CD14-positive monocyte (primary cell): Measurements from ENCODE around the gene SLC37A1. TPM values are rescaled to one million over a fixed set of nuclear protein-coding genes. Genes with fewer than 3 reads are reported as not detected.

Source experiments
- DNase-seq, 3 donors: peaks; one replicate each; pipeline ENCODE4 v3.0.0-alpha.2; 2011 to 2022
- H2AFZ ChIP-seq: 2 replicates; pipeline ENCODE4 v1.6.0; 2012; ENCODE audit warnings: mild to moderate bottlenecking, low read depth, low read length, inconsistent platforms; ENCODE audit not compliant: insufficient read depth, poor library complexity, severe bottlenecking
- H3K27ac ChIP-seq, 2 donors: 1 replicate in 1 of 2; 2 replicates in 1 of 2; pipeline ENCODE4 v1.5.1; 2012 to 2013; ENCODE audit warnings: low read length in 2 of 2, control low read depth in 1 of 2, inconsistent platforms in 1 of 2, low read depth in 1 of 2, mild to moderate bottlenecking in 1 of 2
- H3K27me3 ChIP-seq, 2 donors: one replicate each; pipeline versions ENCODE4 v1.6.0 to v1.6.1; 2011 to 2013; ENCODE audit warnings: low read length in 2 of 2; ENCODE audit not compliant: control insufficient read depth in 2 of 2, insufficient read depth in 2 of 2
- H3K36me3 ChIP-seq, 2 donors: replicated peaks in 1 of 2; 1 replicate in 1 of 2; 2 replicates in 1 of 2; pipeline versions ENCODE4 v1.5.1 to v1.6.1; 2012 to 2013; ENCODE audit warnings: low read length in 2 of 2, control low read depth in 1 of 2, inconsistent platforms in 1 of 2, mild to moderate bottlenecking in 1 of 2; ENCODE audit not compliant: insufficient read depth in 2 of 2, control insufficient read depth in 1 of 2
- H3K4me1 ChIP-seq, 2 donors: 1 replicate in 1 of 2; 2 replicates in 1 of 2; pipeline versions ENCODE4 v1.5.1 to v1.6.1; 2012 to 2013; ENCODE audit warnings: low read length in 2 of 2, control low read depth in 1 of 2, inconsistent platforms in 1 of 2, mild to moderate bottlenecking in 1 of 2, moderate library complexity in 1 of 2; ENCODE audit not compliant: insufficient read depth in 2 of 2, control insufficient read depth in 1 of 2
- H3K4me2 ChIP-seq: replicated peaks from 2 replicates; pipeline ENCODE3; 2012; ENCODE audit warnings: low read length, moderate library complexity, mild to moderate bottlenecking; ENCODE audit not compliant: poor library complexity, severe bottlenecking; ENCODE audit errors: extremely low read depth
- H3K4me3 ChIP-seq, 3 experiments: fragments of 200-600 bp in 1 of 3; sonication (generic) in 1 of 3; replicated peaks in 1 of 3; 1 replicate in 2 of 3; 2 replicates in 1 of 3; pipeline ENCODE4 v1.5.1; 2011 to 2013; ENCODE audit warnings: low read length in 3 of 3, mild to moderate bottlenecking in 3 of 3, control low read depth in 2 of 3, low read depth in 2 of 3, inconsistent platforms in 1 of 3, moderate library complexity in 1 of 3
- H3K79me2 ChIP-seq: 2 replicates; pipeline ENCODE4 v1.6.0; 2012; ENCODE audit warnings: mild to moderate bottlenecking, control low read depth, inconsistent platforms, low read length, moderate library complexity; ENCODE audit not compliant: insufficient read depth
- H3K9ac ChIP-seq: 2 replicates; pipeline ENCODE4 v1.6.0; 2017; ENCODE audit warnings: low read length, mild to moderate bottlenecking; ENCODE audit not compliant: insufficient read depth, poor library complexity, severe bottlenecking
- H3K9me3 ChIP-seq, 2 donors: replicated peaks in 1 of 2; 1 replicate in 1 of 2; 2 replicates in 1 of 2; pipeline versions ENCODE4 v1.5.1 to v1.6.1; 2012 to 2013; ENCODE audit warnings: low read length in 2 of 2, control low read depth in 1 of 2; ENCODE audit not compliant: control insufficient read depth in 1 of 2, insufficient read depth in 1 of 2
- H4K20me1 ChIP-seq: 2 replicates; pipeline ENCODE4 v1.6.0; 2012; ENCODE audit warnings: mild to moderate bottlenecking, low read length, control low read depth, moderate library complexity; ENCODE audit not compliant: insufficient read depth
- H3K27ac Mint-ChIP-seq, 7 donors: one replicate each; pipeline ENCODE4 v1.8.0; 2020; ENCODE audit warnings: mild to moderate bottlenecking in 7 of 7, mixed read lengths in 7 of 7, moderate library complexity in 6 of 7, inconsistent platforms in 2 of 7
- H3K27me3 Mint-ChIP-seq, 3 donors: one replicate each; pipeline ENCODE4 v1.8.0; 2021 to 2022; ENCODE audit warnings: low read depth in 3 of 3, mild to moderate bottlenecking in 3 of 3, mixed read lengths in 3 of 3, moderate library complexity in 3 of 3, inconsistent platforms in 1 of 3
- H3K36me3 Mint-ChIP-seq, 2 donors: one replicate each; pipeline ENCODE4 v1.8.0; 2020; ENCODE audit warnings: mixed read lengths in 2 of 2, inconsistent platforms in 1 of 2, mild to moderate bottlenecking in 1 of 2
- H3K4me1 Mint-ChIP-seq: one replicate; pipeline ENCODE4 v1.8.0; 2020; ENCODE audit warnings: mild to moderate bottlenecking, mixed read lengths
- H3K4me3 Mint-ChIP-seq, 2 donors: one replicate each; pipeline ENCODE4 v1.8.0; 2020; ENCODE audit warnings: mild to moderate bottlenecking in 2 of 2, mixed read lengths in 2 of 2, moderate library complexity in 1 of 2
- H3K9me3 Mint-ChIP-seq, 7 donors: one replicate each; pipeline ENCODE4 v1.8.0; 2020 to 2022; ENCODE audit warnings: mixed read lengths in 7 of 7, mild to moderate bottlenecking in 6 of 7, moderate library complexity in 6 of 7, inconsistent platforms in 2 of 7
- CTCF ChIP-seq: fragments of 200-600 bp; IDR thresholded peaks from one replicate; pipeline ENCODE4 v1.8.0; 2022; ENCODE audit warnings: antibody characterized with exemption, mild to moderate bottlenecking
- WGBS: methylation state at CpG from one replicate; pipeline ENCODE4 v1.1.5; 2013; ENCODE audit warnings: missing lambda C conversion rate; ENCODE audit not compliant: insufficient coverage; 5-methylcytosine and 5-hydroxymethylcytosine counted together
- intact Hi-C, 2 donors: fragments of 100-400 bp; cut with micrococcal nuclease; formaldehyde crosslinking; loops; one replicate each; pipeline versions ENCODE4 v1.15.0 to v1.15.1; 2023
- polyA plus RNA-seq, 3 donors: library from polyadenylated mRNA; depleted of rRNA in 1 of 3; unstranded in 2 of 3; stranded (reverse) in 1 of 3; fragments of 300-500 nt in 2 of 3; fragments of >200 nt in 1 of 3; fragmentation: Illumina TruSeq in 2 of 3; gene quantifications; 1 replicate in 2 of 3; 2 replicates in 1 of 3; pipeline ENCODE4 v1.2.3, GENCODE V29; 2012 to 2021

SLC37A1 gene
- polyA plus RNA-seq, 3 donors: 2.7 to 12.4 (median 4.3) TPM

- H3K27ac ChIP-seq: no peak overlapping the region
- no peak overlapping the region for H3K4me3 Mint-ChIP-seq
Observed at GRCh38 chr21:42618707-42619102, 105.1 kb downstream of the SLC37A1 start.

GRCh38 chr21:42619166-42619565 lies 105.5 kb downstream of the SLC37A1 start:
- peaks cover 5 to 6% of the 10 kb centered on the region in 2 donors for H3K4me1 ChIP-seq
- H3K9ac ChIP-seq: no peak overlapping the region
- DNase-seq: no peak
- Mint-ChIP-seq H3K9me3 (no peaks in the 10 kb centered on the region), H3K36me3 (no peaks in the 10 kb centered on the region), H3K4me1 (no peaks in the 10 kb centered on the region), H3K4me3 (no peak overlapping the region), H3K27ac (no peak overlapping the region), H3K27me3 (peaks cover 0 to 6% (median 4%) of the 10 kb centered on the region in 3 donors)
- no peaks in the 10 kb centered on the region for H3K79me2 ChIP-seq
- H4K20me1 ChIP-seq: no peaks in the 10 kb centered on the region
- no peak overlapping the region for H3K4me2 ChIP-seq
- peaks cover 0 to 6% of the 10 kb centered on the region in 2 donors for H3K27me3 ChIP-seq
- intact Hi-C loops: no loop called here
- H3K36me3 ChIP-seq: no peaks in the 10 kb centered on the region
- no peak overlapping the region for H3K27ac ChIP-seq
- no peak for TF ChIP-seq CTCF
- WGBS: 79% methylated on average over 3 of the region's 7 CpGs
- no peak overlapping the region for H2AFZ ChIP-seq
- H3K4me3 ChIP-seq: no peak overlapping the region
- no peaks in the 10 kb centered on the region for H3K9me3 ChIP-seq

More at GRCh38 chr21:42618707-42619102, 105.1 kb downstream of the SLC37A1 start:
- Histone ChIP-seq H3K4me2 (no peak overlapping the region), H3K79me2 (no peaks in the 10 kb centered on the region), H2AFZ (no peak overlapping the region), H3K9ac (no peak overlapping the region), H3K4me3 (no peak overlapping the region), H4K20me1 (no peaks in the 10 kb centered on the region), H3K4me1 (peaks cover 5 to 6% of the 10 kb centered on the region in 2 donors), H3K36me3 (no peaks in the 10 kb centered on the region), H3K9me3 (no peaks in the 10 kb centered on the region), H3K27me3 (peaks cover 0 to 6% of the 10 kb centered on the region in 2 donors)
- Mint-ChIP-seq H3K27me3 (peaks cover 0 to 6% (median 4%) of the 10 kb centered on the region in 3 donors), H3K4me1 (no peaks in the 10 kb centered on the region), H3K36me3 (no peaks in the 10 kb centered on the region), H3K27ac (no peak overlapping the region), H3K9me3 (no peaks in the 10 kb centered on the region)
- no peak for DNase-seq
- TF ChIP-seq CTCF: no peak
- WGBS: no CpG with 5 or more reads among the region's 3 CpGs
- intact Hi-C loops: no loop called here
